Measurements from ENCODE around the gene WNT5A. TPM values are rescaled to one million over a fixed set of nuclear protein-coding genes. Genes with fewer than 3 reads are reported as not detected.

The WNT5A gene
- total RNA-seq, 1 experiment from 2014 or later: 1.1 TPM

GRCh38 chr3:55443346-55443745, 43.8 kb downstream of the WNT5A start:
- Histone ChIP-seq H2BK120ac (ENCODE audit: low read depth, low read length, poor library complexity, severe bottlenecking) (no peak overlapping the region), H2BK20ac (ENCODE audit: low read depth, low read length, poor library complexity, severe bottlenecking) (no peak overlapping the region), H3K23me2 (ENCODE audit: insufficient read length, low read depth, low read length, poor library complexity, severe bottlenecking) (no peaks in the 10 kb centered on the region), H3T11ph (ENCODE audit: low read length) (no peak overlapping the region), H3K4ac (ENCODE audit: low read depth, low read length) (no peak overlapping the region), H3K18ac (ENCODE audit: insufficient read length, low read depth, low read length) (no peak overlapping the region), H4K5ac (ENCODE audit: insufficient read length, low read depth, low read length) (no peak overlapping the region), H3K14ac (ENCODE audit: insufficient read depth, low read length) (no peak overlapping the region), H4K20me1 (ENCODE audit: control insufficient read depth, insufficient read depth, insufficient read length) (no peaks in the 10 kb centered on the region), H4K8ac (replicated peaks; ENCODE audit: insufficient read length, low read depth, low read length) (no peak overlapping the region), H3K4me2 (ENCODE audit: insufficient read depth, insufficient read length, low read length) (no peak overlapping the region), H3K79me1 (ENCODE audit: insufficient read depth, low read depth, low read length, poor library complexity, severe bottlenecking) (no peaks in the 10 kb centered on the region), H3K9ac (ENCODE audit: extremely low read depth, insufficient read length, low read length) (no peak overlapping the region), H3K27me3 (ENCODE audit: insufficient read depth, low read length) (no peaks in the 10 kb centered on the region), H3K79me2 (ENCODE audit: insufficient read depth, low read length) (no peaks in the 10 kb centered on the region), H2AK5ac (ENCODE audit: insufficient read length, low read length) (no peak overlapping the region), H3K56ac (ENCODE audit: insufficient read length, low read depth, low read length) (no peak overlapping the region), H2BK5ac (ENCODE audit: insufficient read length, low read length) (no peak overlapping the region), H2AFZ (ENCODE audit: low read length) (no peak overlapping the region), H3K9me3 (ENCODE audit: control insufficient read depth, low read depth, low read length) (no peaks in the 10 kb centered on the region), H3K27ac (ENCODE audit: insufficient read length, low read depth, low read length) (no peak overlapping the region), H4K91ac (ENCODE audit: insufficient read length, low read depth, low read length) (no peak overlapping the region), H3K4me1 (ENCODE audit: insufficient read depth, low read length) (no peaks in the 10 kb centered on the region), H2BK15ac (ENCODE audit: low read depth, low read length) (no peak overlapping the region), H2BK12ac (ENCODE audit: insufficient read length, low read depth, low read length) (no peak overlapping the region), H3K23ac (ENCODE audit: insufficient read length, low read depth, low read length) (no peak overlapping the region)
- Mint-ChIP-seq H3K27ac (no peak overlapping the region; a peak in 1 of 7 replicates), H3K36me3 (ENCODE audit: insufficient read depth in 1 of 3, low read depth in 3 of 3) (no peaks in the 10 kb centered on the region), H3K4me1 (peaks cover 0 to 4% of the 10 kb centered on the region in 2 experiments; a peak in 1 of 4 replicates), H3K9me3 (no peaks in the 10 kb centered on the region), H3K27me3 (ENCODE audit: low read depth) (peaks cover 8% of the 10 kb centered on the region), H3K4me3 (no peak overlapping the region)
- no peak for DNase-seq
- no CpG with 5 or more reads among the region's 3 CpGs for WGBS (ENCODE audit: extremely low coverage, insufficient read length, low lambda C conversion rate)
- TF ChIP-seq CTCF (conservative IDR thresholded peaks at IDR 0.05): no peak

Data from H9 (cell line).